Left renal cortex interstitium (tissue), 4 donors: ENCODE data around the gene ATRN. TPM values are rescaled to one million over a fixed set of nuclear protein-coding genes. Genes with fewer than 3 reads are reported as not detected.
"Not testable (repeated sequence)": the region's sequence is repeated elsewhere in the genome, so short reads cannot be mapped to it uniquely, and the experiment has no call there.

ENCODE experiments used
- DNase-seq, 4 donors: peaks; one replicate each; pipeline ENCODE4 v3.0.0-alpha.2; 2013; ENCODE audit warnings: low read depth in 4 of 4, low spot score in 2 of 4, missing footprints in 1 of 4
- polyA plus RNA-seq, 4 donors: library from polyadenylated mRNA; unstranded; fragments of 120-200 nt; gene quantifications; one replicate each; pipeline ENCODE4 v1.2.1, GENCODE V29; 2013; ENCODE audit not compliant: insufficient read length in 4 of 4

The ATRN gene
- polyA plus RNA-seq, 4 donors, result 44.8 to 51.1 (median 49.5) TPM

- DNase-seq, result not testable (repeated sequence)
Measured at GRCh38 chr20:3615171-3615840, 144.5 kb downstream of the ATRN start.

GRCh38 chr20:3616250-3616649 lies 145.4 kb downstream of the ATRN start:
- DNase-seq, result peak in 1 of 4 donors; percentile 2

GRCh38 chr20:3621111-3621510 lies 150.3 kb downstream of the ATRN start:
- DNase-seq, result no peak

GRCh38 chr20:3622406-3622805 lies 151.6 kb downstream of the ATRN start:
- no peak for DNase-seq

- DNase-seq, result no peak
Measured at GRCh38 chr20:3627476-3627875, 156.7 kb downstream of the ATRN start.

GRCh38 chr20:3628502-3629314 lies 157.9 kb downstream of the ATRN start:
- DNase-seq, result no peak

- DNase-seq, result no peak
Measured at GRCh38 chr20:3629893-3630292, 159.1 kb downstream of the ATRN start.

DNA sequence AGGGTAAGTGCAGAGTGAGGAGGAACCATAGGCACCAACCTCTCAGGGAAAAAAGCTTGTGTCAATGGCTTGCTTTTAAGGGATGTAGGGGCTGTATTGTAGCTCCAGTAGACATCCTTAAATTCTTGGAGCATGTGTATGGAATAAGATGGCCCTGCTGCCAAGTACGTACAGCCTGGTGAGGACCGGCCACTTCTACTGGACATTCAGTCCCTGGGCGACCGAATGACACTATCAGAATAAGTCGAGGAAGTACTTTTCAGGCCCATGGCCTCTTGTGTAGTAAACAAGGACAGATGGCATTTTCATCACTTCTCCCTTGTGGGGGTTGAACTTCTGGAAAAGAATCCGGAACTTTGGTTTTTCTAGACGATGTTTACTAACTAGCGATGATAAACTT lies 159.6 kb downstream of the ATRN start:
- DNase-seq, result no peak

GRCh38 chr20:3631534-3631933 lies 160.7 kb downstream of the ATRN start:
- no peak for DNase-seq

GRCh38 chr20:3632311-3633004 lies 161.6 kb downstream of the ATRN start:
- no peak for DNase-seq

GRCh38 chr20:3633913-3634478 lies 163.2 kb downstream of the ATRN start:
- DNase-seq, result no peak

DNA sequence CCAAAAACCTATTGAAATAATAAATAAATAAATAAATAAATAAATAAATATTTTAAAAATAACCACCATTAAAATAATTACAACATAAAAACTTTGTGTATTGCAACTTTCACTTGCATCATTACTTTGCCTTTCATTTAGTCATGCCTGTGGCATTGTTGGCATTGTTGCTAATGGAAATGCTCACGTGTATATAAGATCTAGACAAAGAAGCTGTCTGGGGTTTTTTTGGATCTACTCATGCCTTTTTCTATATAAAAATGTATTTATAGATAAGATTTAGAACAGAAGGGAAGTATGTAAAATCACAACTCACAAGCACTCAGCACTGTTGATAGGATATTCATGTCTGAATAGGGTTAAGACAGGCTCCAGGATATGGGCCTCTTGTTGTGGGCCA lies 164.5 kb downstream of the ATRN start:
- no peak for DNase-seq

DNA sequence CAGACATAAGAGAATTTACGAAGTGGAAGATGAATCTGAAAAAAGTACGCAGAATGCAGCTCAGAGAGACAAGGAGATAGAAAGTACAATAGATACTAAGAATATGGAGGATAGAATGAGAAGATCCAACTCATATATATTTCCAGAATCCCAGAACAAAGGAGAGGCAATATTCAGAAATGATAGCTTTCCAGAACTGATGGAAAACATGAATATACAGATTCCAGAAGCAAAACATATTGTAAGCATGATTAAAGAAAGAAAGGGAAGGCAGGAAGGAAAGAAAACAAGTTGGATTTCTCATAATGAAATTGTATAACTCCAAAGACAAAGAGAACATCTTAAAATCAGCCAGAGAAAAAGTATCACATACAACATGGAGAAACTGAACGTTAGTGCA lies 169.4 kb downstream of the ATRN start:
- DNase-seq, result no peak

DNA sequence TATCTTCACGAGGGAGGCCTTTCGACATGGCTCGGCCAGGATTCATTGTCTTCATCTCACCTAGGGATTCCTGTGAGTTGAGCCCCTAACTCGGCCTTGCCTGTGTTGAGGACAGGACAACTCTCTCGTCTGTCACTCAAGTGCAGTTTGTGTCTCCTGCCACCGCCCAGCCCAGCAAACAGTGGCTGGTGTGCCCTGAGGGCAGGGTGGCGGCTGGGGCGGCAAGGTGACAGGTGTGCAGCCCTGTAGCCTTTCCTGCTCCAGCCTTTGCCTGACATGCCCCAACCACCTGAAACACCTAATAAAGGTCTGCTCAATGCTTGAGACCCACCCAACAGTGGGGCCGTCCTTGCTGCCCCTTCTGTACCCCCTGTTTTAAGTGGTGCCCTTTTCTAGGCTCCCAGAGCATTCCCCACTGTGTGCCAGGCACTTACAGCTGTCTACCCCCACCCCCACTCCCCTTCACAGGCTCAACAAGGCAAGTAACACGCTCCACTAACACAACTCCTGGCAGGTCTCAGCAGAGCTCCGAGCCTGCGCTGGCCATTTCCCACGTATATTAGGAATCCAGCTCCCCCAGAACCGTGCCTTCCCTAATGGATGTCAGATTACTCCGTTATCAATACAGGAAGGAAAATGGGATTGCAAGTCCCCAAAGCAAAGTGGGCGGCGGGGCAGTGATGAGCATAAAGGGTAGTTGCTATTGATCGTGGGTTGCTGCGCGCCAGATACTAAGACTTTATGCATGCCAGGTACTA lies 174.7 kb downstream of the ATRN start:
- no peak for DNase-seq

GRCh38 chr20:3646067-3646440 lies 175.2 kb downstream of the ATRN start:
- DNase-seq, result no peak

DNA sequence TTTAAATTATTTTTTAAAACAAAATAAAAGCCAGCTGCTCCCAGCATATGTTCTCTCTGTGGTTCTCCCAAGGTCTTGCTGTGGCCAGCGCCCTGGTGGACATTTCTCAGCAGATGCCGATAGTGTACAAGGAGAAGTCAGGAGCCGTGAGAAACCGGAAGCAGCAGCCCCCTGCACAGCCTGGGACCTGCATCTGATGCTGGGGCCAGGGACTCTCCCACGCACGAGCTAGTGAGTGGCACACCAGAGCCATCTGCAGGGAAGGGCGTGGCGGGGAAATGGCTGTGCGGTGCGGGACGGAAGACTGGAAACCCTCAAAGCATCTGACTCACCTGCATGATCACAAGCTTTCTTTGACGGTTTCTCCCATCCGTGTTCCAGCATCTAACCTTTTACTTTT lies 175.8 kb downstream of the ATRN start:
- no peak for DNase-seq

DNA sequence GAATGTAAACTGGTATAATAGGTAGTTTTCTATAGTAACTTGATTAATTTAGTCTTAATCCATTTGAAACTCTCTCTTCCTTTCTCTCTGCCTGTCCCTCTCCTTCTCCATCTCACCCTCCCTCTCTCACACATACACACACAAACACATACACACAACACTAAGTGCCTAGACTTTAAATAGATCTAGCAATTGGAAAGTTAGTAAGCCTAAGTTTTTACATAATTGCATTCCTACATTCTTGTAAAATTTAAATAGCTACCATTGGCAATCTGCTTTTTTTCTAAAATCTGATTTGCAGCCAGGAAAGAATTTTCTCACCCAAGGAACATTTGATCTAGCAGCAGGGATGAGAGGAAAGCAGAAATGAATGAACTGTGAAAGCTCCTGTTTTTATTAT lies 176.7 kb downstream of the ATRN start:
- DNase-seq, result no peak

GRCh38 chr20:3648951-3649350 lies 178.1 kb downstream of the ATRN start:
- no peak for DNase-seq

DNA sequence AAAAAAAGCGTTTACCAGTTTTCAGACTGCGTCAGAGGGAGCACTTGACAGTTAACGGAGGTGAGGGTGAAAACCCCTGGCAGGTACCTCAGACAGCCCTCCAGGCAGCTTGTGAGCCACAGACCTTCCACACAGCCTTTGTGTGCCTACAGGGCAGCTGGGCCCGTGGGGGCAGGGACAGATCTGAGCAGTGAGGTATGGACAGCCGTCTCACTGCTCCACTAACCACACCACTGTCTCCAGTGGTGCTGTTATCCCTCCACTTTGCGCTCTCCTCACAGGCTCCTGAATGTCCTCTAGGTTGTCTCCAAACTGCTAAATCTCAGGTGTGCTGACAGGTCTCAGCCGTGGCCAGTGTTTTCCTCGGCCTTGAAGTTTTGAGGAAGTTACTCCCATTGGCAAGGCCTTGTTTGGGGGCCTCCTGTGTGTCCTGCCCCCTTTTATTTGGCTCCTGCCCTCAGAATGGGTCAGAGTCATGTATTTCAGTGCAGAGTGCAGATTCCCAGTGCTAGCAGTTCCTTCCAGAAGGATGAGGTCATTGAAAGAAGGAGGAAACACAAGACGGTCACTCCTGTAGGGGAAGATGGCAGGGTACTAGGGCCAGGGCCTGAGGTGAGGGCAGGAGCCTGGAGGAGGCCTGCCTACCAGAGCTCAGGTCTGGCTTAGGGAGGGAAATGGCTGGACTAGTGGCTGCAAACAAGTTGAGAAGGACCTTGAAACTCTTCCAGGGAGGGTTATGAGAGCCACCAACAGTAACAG lies 180.6 kb downstream of the ATRN start:
- DNase-seq, result no peak

GRCh38 chr20:3652221-3652620 lies 181.4 kb downstream of the ATRN start:
- DNase-seq, result no peak
